NT2/D1 (cell line): ENCODE results near the gene RBM42.

Experiments used
- SUZ12 ChIP-seq: IDR thresholded peaks from 2 replicates; pipeline ENCODE4 v1.6.1; 2011; ENCODE audit not compliant: insufficient read length, insufficient read depth; ENCODE audit errors: extremely low read depth
- YY1 ChIP-seq: IDR thresholded peaks from 2 replicates; pipeline ENCODE4 v1.6.1; 2011; ENCODE audit not compliant: insufficient read length, insufficient read depth
- ZNF274 ChIP-seq: IDR thresholded peaks from 2 replicates; pipeline ENCODE4 v1.6.1; 2011; ENCODE audit warnings: mild to moderate bottlenecking, low read depth, low read length

DNA sequence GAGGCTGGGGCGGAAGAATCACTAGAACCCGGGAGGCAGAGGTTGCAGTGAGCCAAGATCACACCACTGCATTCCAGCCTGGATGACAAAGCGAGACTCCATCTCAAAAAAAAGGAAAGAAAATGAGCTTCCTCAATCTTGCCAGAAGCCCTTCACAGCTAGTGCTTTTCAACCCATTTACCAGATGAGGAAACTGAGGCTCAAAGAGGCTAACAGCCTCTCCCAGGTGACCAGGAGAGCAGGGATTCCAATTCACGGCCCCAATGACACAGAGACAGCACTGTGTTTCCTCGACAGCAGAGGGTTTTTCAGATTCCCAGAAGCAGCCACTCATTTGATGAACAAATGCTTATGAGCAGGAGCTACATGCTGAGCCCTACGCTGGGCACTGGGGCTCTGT is 40.7 kb downstream of the RBM42 start:
- TF ChIP-seq YY1 (no peak), SUZ12 (no peak), ZNF274 (no peak)
